Muscle layer of colon (tissue), 2 donors: Measurements from ENCODE around the gene OR5A2.

ENCODE experiments used
- H3K27ac ChIP-seq: one replicate; pipeline ENCODE4 v1.7.0; 2013; ENCODE audit warnings: low read depth, mild to moderate bottlenecking, low read length, moderate library complexity
- H3K27me3 ChIP-seq, 2 donors: one replicate each; pipeline ENCODE4 v1.7.0; 2013; ENCODE audit warnings: low read length in 2 of 2, mild to moderate bottlenecking in 2 of 2; ENCODE audit not compliant: insufficient read depth in 2 of 2, control insufficient read depth in 1 of 2
- H3K36me3 ChIP-seq: one replicate; pipeline ENCODE4 v1.7.0; 2013; ENCODE audit warnings: mild to moderate bottlenecking, low read length; ENCODE audit not compliant: insufficient read depth
- H3K4me1 ChIP-seq: one replicate; pipeline ENCODE4 v1.7.0; 2013; ENCODE audit warnings: mild to moderate bottlenecking, low read length; ENCODE audit not compliant: insufficient read depth
- H3K4me3 ChIP-seq, 2 donors: one replicate each; pipeline ENCODE4 v1.7.0; 2013; ENCODE audit warnings: low read length in 2 of 2, low read depth in 1 of 2, mild to moderate bottlenecking in 1 of 2, moderate library complexity in 1 of 2
- H3K9ac ChIP-seq: one replicate; pipeline ENCODE4 v1.7.0; 2013; ENCODE audit warnings: low read length
- H3K9me3 ChIP-seq: one replicate; pipeline ENCODE4 v1.7.0; 2013; ENCODE audit warnings: mild to moderate bottlenecking, low read length
- donor health status: abdominal sarcoma.
- donor health status: Adenocarcinoma of cecum.

Gene OR5A2

DNA sequence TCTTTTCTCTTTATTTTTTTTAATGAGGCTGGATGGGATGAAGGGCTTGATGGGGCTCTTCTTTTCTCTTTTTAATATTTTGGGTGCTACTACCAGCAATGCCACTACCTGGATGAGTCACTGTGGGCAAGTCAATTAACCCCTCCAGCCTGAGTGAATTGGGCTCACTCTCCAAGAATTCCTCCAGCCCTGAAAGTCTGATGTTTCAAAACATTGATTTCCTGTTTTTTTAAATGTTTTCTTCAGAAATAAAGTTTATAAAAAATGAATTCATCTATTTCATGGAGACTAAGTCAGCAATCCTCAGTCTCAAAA is 812 bp upstream of the OR5A2 start:
- Histone ChIP-seq H3K4me1 (no peaks in the 10 kb centered on the region), H3K9me3 (no peaks in the 10 kb centered on the region), H3K27me3 (no peaks in the 10 kb centered on the region), H3K36me3 (no peaks in the 10 kb centered on the region), H3K27ac (no peak overlapping the region), H3K4me3 (no peak overlapping the region), H3K9ac (no peak overlapping the region)

DNA sequence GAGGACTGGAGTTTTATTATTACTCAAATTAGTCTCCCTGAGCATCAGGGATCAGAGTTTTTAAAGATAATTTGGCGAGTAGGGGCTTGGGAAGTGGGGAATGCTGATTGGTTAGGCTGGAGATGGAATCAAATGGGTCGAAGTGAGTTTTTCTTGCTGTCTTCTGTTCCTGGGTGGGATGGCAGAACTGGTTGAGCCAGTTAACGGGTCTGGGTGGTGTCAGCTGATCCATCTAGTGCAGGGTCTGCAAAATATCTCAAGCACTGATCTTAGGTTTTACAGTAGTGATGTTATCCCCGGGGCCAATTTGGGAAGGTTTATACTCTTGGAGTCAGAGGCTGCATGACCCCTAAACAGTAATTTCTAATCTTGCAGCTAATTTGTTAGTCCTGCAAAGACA is 1.1 kb downstream of the OR5A2 start:
- Histone ChIP-seq H3K36me3 (no peaks in the 10 kb centered on the region), H3K9me3 (no peaks in the 10 kb centered on the region), H3K9ac (no peak overlapping the region), H3K4me3 (no peak overlapping the region), H3K27ac (no peak overlapping the region), H3K27me3 (no peaks in the 10 kb centered on the region), H3K4me1 (no peaks in the 10 kb centered on the region)

DNA sequence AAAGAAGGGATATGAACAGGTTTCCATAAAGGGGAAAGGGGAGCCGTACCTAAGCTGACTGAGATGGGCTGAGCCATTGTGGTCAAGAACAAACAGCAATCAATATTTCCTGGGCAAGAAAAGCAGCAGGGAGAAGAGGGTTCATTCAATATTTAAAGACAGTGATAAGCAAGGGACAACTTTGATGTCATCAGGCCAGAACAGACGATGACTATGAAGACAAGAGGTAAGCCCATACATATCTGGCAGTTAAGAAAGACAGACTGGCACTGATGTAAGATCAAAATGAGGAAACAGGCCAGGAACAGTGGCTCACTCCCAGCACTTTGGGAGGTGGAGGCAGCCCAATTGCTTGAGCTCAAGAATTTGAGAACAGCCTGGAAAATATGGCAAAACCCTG is 2.4 kb downstream of the OR5A2 start:
- Histone ChIP-seq H3K4me3 (no peak overlapping the region), H3K27me3 (no peaks in the 10 kb centered on the region), H3K4me1 (no peaks in the 10 kb centered on the region), H3K9me3 (no peaks in the 10 kb centered on the region), H3K27ac (no peak overlapping the region), H3K36me3 (no peaks in the 10 kb centered on the region), H3K9ac (no peak overlapping the region)

DNA sequence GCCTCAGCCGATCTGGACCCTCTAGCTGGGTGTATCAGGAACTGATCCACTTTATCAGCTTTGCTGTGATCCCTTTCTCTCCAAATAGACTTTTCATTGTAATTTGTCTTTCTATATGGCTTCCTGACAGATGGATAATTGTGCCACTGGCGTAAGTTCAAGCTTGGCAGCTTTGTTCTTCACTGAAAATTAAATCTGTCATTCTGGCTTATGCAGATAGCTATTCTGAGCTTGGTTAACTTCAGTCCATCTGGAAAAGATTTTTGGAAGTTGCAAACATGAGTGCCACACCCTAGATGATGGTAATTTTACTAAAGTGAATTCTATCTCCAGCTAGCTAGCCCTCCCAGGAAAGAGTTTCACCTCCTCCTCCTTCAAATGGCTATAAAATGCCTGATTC is 8.1 kb downstream of the OR5A2 start:
- Histone ChIP-seq H3K4me3 (no peak overlapping the region), H3K4me1 (no peaks in the 10 kb centered on the region)

DNA sequence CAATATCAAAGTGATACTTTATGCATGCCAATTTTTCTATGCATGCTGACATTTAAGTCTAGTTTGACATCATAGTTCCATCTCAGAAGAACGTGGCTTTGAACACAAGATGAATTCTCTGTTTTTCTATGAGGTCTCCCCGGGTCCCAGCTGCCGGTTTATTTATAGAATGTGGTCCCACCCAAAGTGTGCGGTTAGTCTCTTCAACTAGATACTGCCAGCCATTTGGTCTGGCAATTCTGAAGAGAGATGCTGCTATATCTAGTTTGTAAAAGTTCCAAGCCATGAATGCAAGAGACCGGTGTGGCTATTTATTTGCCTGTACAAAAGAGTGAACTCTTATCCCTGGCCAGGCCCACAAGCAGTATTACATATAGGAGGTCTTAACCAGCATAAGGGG is 9.2 kb downstream of the OR5A2 start:
- no peaks in the 10 kb centered on the region for H3K4me1 ChIP-seq
- H3K36me3 ChIP-seq = no peaks in the 10 kb centered on the region
- no peak overlapping the region for H3K27ac ChIP-seq
- no peaks in the 10 kb centered on the region for H3K27me3 ChIP-seq
- H3K9me3 ChIP-seq = no peaks in the 10 kb centered on the region
- H3K4me3 ChIP-seq = no peak overlapping the region
- no peak overlapping the region for H3K9ac ChIP-seq

More for the DNA sequence above, 8.1 kb downstream of the OR5A2 start:
- Histone ChIP-seq H3K9me3 (no peaks in the 10 kb centered on the region), H3K27me3 (no peaks in the 10 kb centered on the region), H3K9ac (no peak overlapping the region), H3K27ac (no peak overlapping the region), H3K36me3 (no peaks in the 10 kb centered on the region)

DNA sequence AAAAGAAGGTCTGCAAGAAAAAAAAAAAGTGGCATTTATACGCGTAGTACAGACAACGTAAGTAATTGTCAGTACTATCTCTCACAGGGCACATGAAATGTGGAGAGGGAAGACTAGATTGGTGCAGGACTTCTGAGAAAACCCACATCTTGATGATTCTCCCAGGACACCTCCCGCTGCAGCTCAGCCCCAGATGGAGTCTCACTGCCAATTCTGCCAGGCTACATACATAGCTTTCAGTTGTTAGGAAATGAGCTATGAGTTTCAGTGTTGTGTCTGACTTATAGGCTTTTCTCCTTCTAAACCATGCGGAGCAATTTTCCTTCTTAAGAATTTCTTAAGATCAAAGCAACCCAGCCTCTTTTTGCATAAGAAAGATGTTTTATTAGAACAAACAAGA is 9.6 kb downstream of the OR5A2 start:
- no peaks in the 10 kb centered on the region for H3K4me1 ChIP-seq
- no peak overlapping the region for H3K4me3 ChIP-seq
- no peaks in the 10 kb centered on the region for H3K9me3 ChIP-seq
- H3K27me3 ChIP-seq = no peaks in the 10 kb centered on the region
- no peak overlapping the region for H3K9ac ChIP-seq
- H3K27ac ChIP-seq = no peak overlapping the region
- no peaks in the 10 kb centered on the region for H3K36me3 ChIP-seq

DNA sequence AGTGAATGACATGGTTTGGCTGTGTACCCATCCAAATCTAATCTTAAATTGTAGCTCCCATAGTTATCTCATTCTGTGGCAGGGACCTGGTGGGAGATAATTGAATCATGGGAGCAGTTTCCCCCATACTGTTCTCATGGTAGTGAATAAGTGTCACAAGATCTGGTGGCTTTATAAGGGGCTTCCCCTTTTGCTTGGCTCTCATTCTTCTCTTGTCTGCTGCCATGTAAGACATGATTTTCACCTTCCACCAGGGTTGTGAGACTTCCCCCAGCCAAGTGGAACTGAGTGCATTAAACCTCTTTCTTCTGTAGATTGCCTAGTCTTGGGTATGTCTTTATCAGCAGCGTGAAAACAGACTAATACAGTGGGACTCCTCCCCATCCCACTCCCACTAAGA is 11.1 kb downstream of the OR5A2 start:
- Histone ChIP-seq H3K4me3 (no peak overlapping the region), H3K9ac (no peak overlapping the region), H3K9me3 (no peaks in the 10 kb centered on the region), H3K4me1 (no peaks in the 10 kb centered on the region), H3K27ac (no peak overlapping the region), H3K27me3 (no peaks in the 10 kb centered on the region), H3K36me3 (no peaks in the 10 kb centered on the region)

DNA sequence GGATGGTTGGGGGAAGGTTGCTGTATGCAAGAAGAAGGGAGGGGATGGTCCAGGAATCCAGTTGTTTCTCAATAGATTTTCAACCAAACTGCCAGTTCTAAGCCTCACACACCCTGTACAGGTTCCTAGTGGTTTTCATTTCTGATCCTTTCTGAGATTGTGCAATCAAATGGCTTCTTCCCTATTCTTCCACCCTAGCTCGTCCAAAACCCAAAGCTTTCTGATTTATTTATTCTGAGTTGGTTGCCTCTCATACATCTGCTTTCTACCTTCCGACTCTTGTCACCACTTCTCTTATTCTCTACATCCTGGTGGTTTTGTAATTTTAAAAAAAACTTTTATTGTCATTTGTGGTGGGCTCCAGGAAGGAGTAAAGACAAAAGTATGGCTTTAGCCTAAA is 12.6 kb downstream of the OR5A2 start:
- no peak overlapping the region for H3K27ac ChIP-seq
- H3K27me3 ChIP-seq = no peaks in the 10 kb centered on the region
- H3K9me3 ChIP-seq = no peaks in the 10 kb centered on the region
- H3K4me1 ChIP-seq = no peaks in the 10 kb centered on the region
- no peak overlapping the region for H3K9ac ChIP-seq
- no peaks in the 10 kb centered on the region for H3K36me3 ChIP-seq
- no peak overlapping the region for H3K4me3 ChIP-seq

DNA sequence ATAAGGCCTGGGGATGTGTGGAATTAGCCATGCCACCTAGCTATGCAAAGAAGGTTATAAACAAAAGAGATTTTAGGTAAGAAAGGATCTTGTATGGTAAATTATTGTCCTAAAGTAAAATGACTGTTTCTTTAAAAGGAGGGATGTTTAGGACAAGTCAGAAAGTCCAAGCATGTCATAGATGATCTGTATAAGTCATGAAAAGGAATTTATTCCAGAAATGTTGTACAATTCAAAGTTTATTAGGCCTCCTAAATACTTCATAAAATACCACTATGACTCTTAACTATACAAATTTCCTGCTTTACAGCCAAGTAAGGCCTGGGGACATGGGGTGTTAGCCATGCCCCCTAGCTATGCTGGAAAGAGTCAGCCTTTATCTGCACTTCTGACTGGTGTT is 22.7 kb downstream of the OR5A2 start:
- no peaks in the 10 kb centered on the region for H3K36me3 ChIP-seq
- no peak overlapping the region for H3K4me3 ChIP-seq
- H3K27me3 ChIP-seq = no peaks in the 10 kb centered on the region
- no peak overlapping the region for H3K9ac ChIP-seq
- H3K9me3 ChIP-seq = no peaks in the 10 kb centered on the region
- H3K4me1 ChIP-seq = no peaks in the 10 kb centered on the region
- no peak overlapping the region for H3K27ac ChIP-seq

DNA sequence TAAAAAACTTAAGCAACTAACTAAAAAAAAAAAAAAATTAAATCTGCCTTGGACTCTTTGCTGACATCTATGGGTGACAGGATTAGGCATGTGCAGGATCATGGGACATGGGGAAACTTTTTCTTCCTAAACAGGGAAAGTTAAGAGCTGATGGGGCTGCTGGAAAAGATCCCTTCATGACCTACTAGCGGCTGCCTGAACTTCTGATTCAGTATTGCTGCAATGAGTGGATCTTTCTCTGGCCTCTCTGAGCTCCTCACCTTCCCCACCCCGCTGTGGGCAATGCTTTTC is 25.0 kb downstream of the OR5A2 start:
- Histone ChIP-seq H3K27me3 (no peaks in the 10 kb centered on the region), H3K9ac (no peak overlapping the region), H3K36me3 (no peaks in the 10 kb centered on the region), H3K9me3 (no peaks in the 10 kb centered on the region), H3K4me3 (no peak overlapping the region), H3K27ac (no peak overlapping the region), H3K4me1 (no peaks in the 10 kb centered on the region)

DNA sequence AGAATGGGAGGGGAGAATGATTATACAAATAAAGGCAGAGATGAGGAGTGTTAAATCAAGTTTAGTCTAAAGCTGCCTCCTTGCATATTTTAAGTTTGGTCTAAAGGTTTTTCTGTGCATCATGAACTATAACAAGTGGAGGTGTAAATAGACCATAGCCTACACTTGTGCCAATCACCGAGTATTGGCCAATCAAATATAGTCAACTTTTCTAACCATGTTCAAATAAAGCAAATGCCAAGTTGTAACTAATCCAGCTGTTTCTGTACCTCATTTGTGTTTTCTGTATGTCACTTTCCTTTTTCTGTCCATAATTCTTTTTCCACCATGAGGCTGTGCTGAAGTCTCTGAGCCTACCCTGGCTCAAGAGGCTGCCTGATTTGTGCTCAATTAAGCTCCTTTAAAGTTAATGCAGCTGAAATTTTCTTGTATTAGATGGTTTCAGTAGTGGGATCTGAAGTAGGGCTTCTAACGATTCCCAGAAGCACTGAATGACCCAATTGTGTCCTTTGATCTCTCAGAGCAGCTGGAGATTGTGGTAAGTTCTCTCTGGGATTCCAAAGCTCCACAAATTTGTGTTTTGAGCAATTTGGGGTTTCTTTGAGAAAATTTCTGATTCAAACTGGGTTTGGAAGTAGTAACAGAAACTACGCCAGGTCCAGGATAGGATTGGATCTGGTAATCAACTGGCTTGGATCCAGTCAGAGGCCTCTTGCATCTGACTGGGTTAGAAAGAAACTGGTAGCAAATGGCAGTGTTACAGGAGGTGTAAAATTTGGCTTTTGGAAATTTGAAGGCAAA is 25.6 kb downstream of the OR5A2 start:
- no peak overlapping the region for H3K4me3 ChIP-seq

DNA sequence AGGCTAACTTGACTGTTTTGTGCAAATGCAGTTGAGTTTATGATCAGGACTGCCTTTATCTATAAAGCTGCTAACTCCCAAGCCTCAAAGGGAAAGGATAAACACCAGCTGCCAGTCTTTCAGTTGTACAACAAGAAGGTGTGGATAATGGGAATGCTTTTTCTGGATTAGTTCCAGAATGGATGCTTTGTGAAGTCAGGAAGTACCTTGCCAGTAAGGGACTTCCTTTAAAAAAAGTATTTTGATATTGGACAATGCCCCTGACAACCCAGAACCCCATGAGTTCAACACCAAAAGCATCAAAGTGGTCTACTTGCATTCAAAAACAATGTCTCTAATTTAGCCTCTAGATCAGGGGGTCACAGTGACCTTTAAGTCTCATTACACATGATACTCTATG is 32.0 kb downstream of the OR5A2 start:
- Histone ChIP-seq H3K9ac (no peak overlapping the region), H3K27me3 (no peaks in the 10 kb centered on the region), H3K9me3 (no peaks in the 10 kb centered on the region), H3K4me1 (no peaks in the 10 kb centered on the region), H3K36me3 (no peaks in the 10 kb centered on the region), H3K27ac (no peak overlapping the region), H3K4me3 (no peak overlapping the region)

More for the DNA sequence above, 25.6 kb downstream of the OR5A2 start:
- Histone ChIP-seq H3K9ac (no peak overlapping the region), H3K27ac (no peak overlapping the region), H3K4me1 (no peaks in the 10 kb centered on the region), H3K27me3 (no peaks in the 10 kb centered on the region), H3K36me3 (no peaks in the 10 kb centered on the region), H3K9me3 (no peaks in the 10 kb centered on the region)
